Stomach (tissue), 9 donors: Measurements from ENCODE around the gene BCL2. TPM values are rescaled to one million over a fixed set of nuclear protein-coding genes. Genes with fewer than 3 reads are reported as not detected.

Source experiments
- DNase-seq, 2 donors: peaks; one replicate each; pipeline versions ENCODE4 v3.0.0 to v3.0.0-alpha.2; 2013 to 2019
- H3K27ac ChIP-seq, 5 donors: fragments of 200-600 bp in 4 of 5; sonication (generic) in 4 of 5; one replicate each; pipeline ENCODE4 v1.5.1; 2013 to 2019; ENCODE audit warnings: mild to moderate bottlenecking in 1 of 5, moderate library complexity in 1 of 5
- H3K27me3 ChIP-seq, 3 donors: fragments of 200-600 bp; sonication (generic); one replicate each; pipeline ENCODE4 v1.5.1; 2017 to 2019; ENCODE audit warnings: mixed run types in 1 of 3
- H3K36me3 ChIP-seq, 4 donors: fragments of 200-600 bp; sonication (generic); 1 replicate in 3 of 4; 2 replicates in 1 of 4; pipeline ENCODE4 v1.5.1; 2016 to 2019
- H3K4me1 ChIP-seq, 4 donors: fragments of 200-600 bp; sonication (generic); one replicate each; pipeline ENCODE4 v1.5.1; 2016 to 2019
- H3K4me3 ChIP-seq, 4 donors: fragments of 200-600 bp; sonication (generic) in 3 of 4; one replicate each; pipeline ENCODE4 v1.5.1; 2016 to 2019; ENCODE audit warnings: mild to moderate bottlenecking in 1 of 4
- H3K9me3 ChIP-seq, 4 donors: fragments of 200-600 bp; sonication (generic); one replicate each; pipeline ENCODE4 v1.5.1; 2016 to 2019
- CTCF ChIP-seq, 7 experiments: fragments of 450-650 bp in 4 of 7; fragments of 200-600 bp in 3 of 7; sonication (generic) in 3 of 7; IDR thresholded peaks; one replicate each; pipeline ENCODE4 v1.5.1; 2016 to 2019; ENCODE audit warnings: antibody characterized with exemption in 7 of 7, control low read depth in 2 of 7, mild to moderate bottlenecking in 1 of 7
- EP300 ChIP-seq: sonication (generic); formaldehyde crosslinking; IDR thresholded peaks from one replicate; pipeline ENCODE4 v1.6.1; 2017; ENCODE audit warnings: antibody characterized with exemption
- POLR2A ChIP-seq, 4 donors: fragments of 450-650 bp; IDR thresholded peaks; one replicate each; pipeline ENCODE4 v1.6.1; 2016; ENCODE audit warnings: antibody characterized with exemption in 4 of 4, control low read depth in 2 of 4, mild to moderate bottlenecking in 1 of 4, moderate library complexity in 1 of 4
- POLR2AphosphoS5 ChIP-seq, 3 donors: sonication (generic); formaldehyde crosslinking; IDR thresholded peaks; one replicate each; pipeline ENCODE4 v1.6.1; 2016; ENCODE audit warnings: antibody characterized with exemption in 3 of 3
- WGBS, 5 donors: extraction: QIAGEN DNeasy Blood & Tissue Kit in 3 of 5; methylation state at CpG; one replicate each; pipeline versions ENCODE4 v1.1.5 to v1.1.7; 2013 to 2018; 5-methylcytosine and 5-hydroxymethylcytosine counted together
- intact Hi-C: fragments of 100-400 bp; cut with DNase I; formaldehyde crosslinking; loops from one replicate; pipeline ENCODE4 v1.15.1; 2023; ENCODE audit warnings: low total_unique reads
- polyA plus RNA-seq, 3 donors: library from polyadenylated mRNA; stranded (reverse); fragments of 200-250 nt; gene quantifications; one replicate each; pipeline ENCODE4 v1.2.3, GENCODE V29; 2013
- total RNA-seq, 5 donors: library from RNA; depleted of rRNA; stranded (reverse); fragments of >200 nt; gene quantifications; one replicate each; pipeline versions ENCODE4 v1.1.0 to v1.2.3, GENCODE V29; 2014 to 2016
- donor health status: healthy with polysubstance abuse.
- donor health status: Bipolar disorder and iron deficiency.
- donor health status: healthy.

Gene BCL2
- total and polyA plus RNA-seq, 8 donors: 1.5 to 53.9 (median 6.0) TPM

- intact Hi-C loops: no loop called here
- H3K36me3 ChIP-seq: no peaks in the 10 kb centered on the region
- no peak for DNase-seq
- peaks cover 0 to 12% (median 6%) of the 10 kb centered on the region in 4 donors for H3K4me1 ChIP-seq
- H3K27ac ChIP-seq: no peak overlapping the region
- H3K9me3 ChIP-seq: peaks cover 0 to 6% (median 0%) of the 10 kb centered on the region in 4 donors
- TF ChIP-seq CTCF (IDR thresholded peaks at IDR 0.05): no peak
- no peak for TF ChIP-seq EP300
- no peak for TF ChIP-seq POLR2AphosphoS5 (IDR thresholded peaks at IDR 0.05)
- no peak for TF ChIP-seq POLR2A (IDR thresholded peaks at IDR 0.05)
- no peak overlapping the region for H3K4me3 ChIP-seq
- no peaks in the 10 kb centered on the region for H3K27me3 ChIP-seq
Observed at GRCh38 chr18:63229971-63230370, 89.6 kb downstream of the BCL2 start.

- intact Hi-C loops: no loop called here
- Histone ChIP-seq H3K4me3 (no peak overlapping the region), H3K9me3 (peaks cover 0 to 6% (median 0%) of the 10 kb centered on the region in 4 donors), H3K27ac (no peak overlapping the region), H3K4me1 (peaks cover 0 to 10% (median 6%) of the 10 kb centered on the region in 4 donors), H3K36me3 (no peaks in the 10 kb centered on the region), H3K27me3 (no peaks in the 10 kb centered on the region)
- no peak for DNase-seq
- WGBS, 5 donors: 78 to 91% (median 89%) methylated on average over 6 of the region's 6 CpGs
- no peak for TF ChIP-seq POLR2AphosphoS5 (IDR thresholded peaks at IDR 0.05)
- no peak for TF ChIP-seq CTCF (IDR thresholded peaks at IDR 0.05)
- no peak for TF ChIP-seq EP300
- no peak for TF ChIP-seq POLR2A (IDR thresholded peaks at IDR 0.05)
Observed at GRCh38 chr18:63225434-63225833, 94.1 kb downstream of the BCL2 start.

GRCh38 chr18:63224630-63225029 is 94.9 kb downstream of the BCL2 start:
- DNase-seq: no peak

GRCh38 chr18:63223837-63224236 is 95.7 kb downstream of the BCL2 start:
- Histone ChIP-seq H3K36me3 (no peaks in the 10 kb centered on the region), H3K27ac (no peak overlapping the region), H3K4me1 (no peaks in the 10 kb centered on the region), H3K4me3 (no peak overlapping the region), H3K27me3 (no peaks in the 10 kb centered on the region), H3K9me3 (peaks cover 0 to 6% (median 0%) of the 10 kb centered on the region in 4 donors)
- intact Hi-C loops: no loop called here
- TF ChIP-seq EP300 (no peak), POLR2AphosphoS5 (IDR thresholded peaks at IDR 0.05) (no peak), CTCF (IDR thresholded peaks at IDR 0.05) (no peak), POLR2A (IDR thresholded peaks at IDR 0.05) (no peak)
- DNase-seq: no peak
- WGBS, 5 donors: 63 to 83% (median 80%) methylated on average over 2 of the region's 2 CpGs

More at GRCh38 chr18:63224630-63225029, 94.9 kb downstream of the BCL2 start:
- no peaks in the 10 kb centered on the region for H3K27me3 ChIP-seq
- H3K27ac ChIP-seq: no peak overlapping the region
- TF ChIP-seq CTCF (IDR thresholded peaks at IDR 0.05): no peak
- TF ChIP-seq POLR2AphosphoS5 (IDR thresholded peaks at IDR 0.05): no peak
- no peak for TF ChIP-seq POLR2A (IDR thresholded peaks at IDR 0.05)
- no peak for TF ChIP-seq EP300
- intact Hi-C loops: no loop called here
- no peak overlapping the region for H3K4me3 ChIP-seq
- peaks cover 0 to 5% (median 2%) of the 10 kb centered on the region in 4 donors for H3K4me1 ChIP-seq
- WGBS, 5 donors: 71 to 90% (median 78%) methylated on average over 2 of the region's 2 CpGs
- peaks cover 0 to 6% (median 0%) of the 10 kb centered on the region in 4 donors for H3K9me3 ChIP-seq
- no peaks in the 10 kb centered on the region for H3K36me3 ChIP-seq
